GM19463 (cell line): ENCODE measurements around the gene EPRS1.

ENCODE experiments used
- ATAC-seq: cut with Tn5 transposase; IDR thresholded peaks from one replicate; pipeline ENCODE4 v1.9.1; 2021; ENCODE audit warnings: mild to moderate bottlenecking, moderate library complexity; ENCODE audit not compliant: unreplicated experiment

EPRS1 gene

DNA sequence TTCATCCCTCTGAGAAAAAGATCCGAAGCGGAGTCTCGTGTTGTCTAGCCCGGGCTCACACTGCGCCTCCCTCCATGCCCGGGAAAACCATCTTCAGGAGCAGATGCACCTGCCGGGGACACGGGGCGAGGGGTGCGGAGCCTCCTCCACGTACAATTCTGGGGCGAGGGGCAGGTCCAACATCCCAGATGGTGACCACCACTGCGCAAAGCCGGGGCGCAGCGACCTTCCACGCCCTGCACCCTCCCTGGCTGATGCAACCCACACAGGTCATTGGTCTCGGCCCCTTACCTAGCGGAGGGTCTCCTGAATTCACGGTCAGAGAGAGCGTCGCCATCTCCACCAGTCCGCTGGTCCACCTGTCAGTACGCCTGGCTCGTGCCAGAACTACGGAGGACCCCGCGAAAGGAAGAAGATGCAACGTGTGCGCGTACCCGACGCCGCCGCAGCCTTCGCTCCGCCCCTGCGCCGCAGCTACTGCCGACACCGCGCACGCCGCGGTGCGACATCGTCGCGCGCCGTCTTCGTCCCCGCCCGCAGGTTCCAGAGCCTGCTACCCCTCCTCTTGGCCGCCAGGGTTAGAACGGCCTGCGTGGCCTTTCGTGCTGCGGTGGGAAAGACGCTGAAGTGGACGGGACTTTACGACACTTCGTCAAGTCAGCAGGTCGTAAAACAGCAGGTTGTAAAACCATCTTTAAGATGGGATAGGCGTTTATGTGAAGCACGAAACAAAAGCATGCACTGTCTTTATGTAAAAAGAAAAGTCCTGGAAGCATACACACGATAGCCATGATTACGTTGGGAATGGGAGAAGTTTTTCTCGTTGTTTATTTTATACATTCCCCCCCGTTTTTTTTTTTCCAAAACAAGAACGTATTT, at the start of gene EPRS1:
TSS of gene EPRS1 (minus strand) at position 454 of the 879 bp plus-strand sequence. CDS start at position 337, 117 bp downstream.
- peak; percentile 99 for ATAC-seq

DNA sequence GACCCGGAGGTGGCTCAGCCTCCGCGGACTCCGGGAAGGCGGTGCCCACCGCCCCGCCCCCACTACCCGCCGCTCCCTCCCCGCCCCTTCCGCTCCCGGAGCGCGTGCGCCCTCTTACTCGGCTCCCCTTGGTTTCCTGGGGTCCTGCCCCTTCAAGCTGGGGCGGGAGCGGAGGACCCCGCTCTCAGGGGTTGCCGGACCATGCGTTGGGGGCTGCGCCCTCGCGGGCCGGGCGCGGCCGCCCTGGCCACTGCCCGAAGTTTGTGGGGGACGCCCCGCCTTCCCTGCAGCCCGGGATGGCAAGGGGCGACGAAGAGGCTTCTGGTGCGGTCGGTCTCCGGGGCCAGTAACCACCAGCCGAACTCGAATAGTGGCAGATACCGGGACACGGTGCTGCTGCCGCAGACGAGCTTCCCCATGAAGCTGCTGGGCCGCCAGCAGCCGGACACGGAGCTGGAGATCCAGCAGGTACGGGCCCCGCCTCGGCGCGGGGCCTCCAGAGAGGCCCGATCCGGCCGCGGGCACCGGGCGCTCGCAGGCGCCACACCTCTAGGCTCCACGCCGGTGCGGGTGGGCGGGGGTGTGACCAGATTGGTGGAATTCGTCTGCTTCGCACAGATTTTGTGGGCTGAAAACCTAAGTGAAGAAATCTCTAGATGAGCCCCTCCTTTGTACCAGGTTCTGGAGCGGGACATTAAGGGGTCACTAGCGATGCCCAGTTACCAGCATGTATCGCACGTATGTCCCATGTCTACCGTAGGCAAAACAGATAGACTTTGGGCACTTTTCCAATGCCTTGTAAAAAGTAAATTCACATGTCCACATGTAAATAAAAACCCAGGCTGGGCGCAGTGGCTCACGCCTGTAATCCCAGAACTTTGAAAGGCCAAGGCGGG, 48.0 kb upstream of the EPRS1 start, which contains the start of gene IARS2:
TSS of gene IARS2 (plus strand) at position 117 of the 896 bp plus-strand sequence. CDS start at position 202, 85 bp downstream.
- peak; percentile 71 for ATAC-seq

DNA sequence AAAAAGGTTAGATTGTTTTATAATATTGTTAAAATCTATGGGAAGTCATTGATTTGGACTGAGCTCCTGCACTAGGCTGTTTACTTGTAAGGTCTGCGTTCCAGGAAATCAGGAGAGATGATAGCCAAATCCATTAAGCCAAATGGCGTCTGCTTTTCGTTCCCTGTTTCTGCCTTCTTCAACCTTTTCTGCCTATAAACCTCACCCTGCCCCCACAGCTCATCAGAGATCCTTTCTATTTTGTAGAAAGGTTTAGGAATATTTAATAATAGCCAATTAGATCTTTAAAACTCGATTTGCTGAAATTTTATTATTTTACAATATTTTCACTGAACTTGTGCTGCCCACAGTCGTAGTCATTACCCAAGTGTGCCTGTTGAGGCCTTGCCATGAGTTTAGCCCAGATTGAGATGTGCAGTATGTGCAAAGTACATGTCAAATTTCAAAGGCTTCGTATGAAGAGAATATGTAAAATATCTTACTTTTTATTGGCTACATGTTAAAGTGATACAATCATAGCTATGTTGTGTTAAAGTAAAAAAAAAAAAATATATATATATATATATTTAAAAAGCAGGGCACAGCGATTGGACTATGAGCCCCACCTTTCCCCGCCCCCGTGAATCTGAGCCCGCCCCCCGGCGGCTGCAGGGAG, 47.2 kb upstream of the EPRS1 start:
- no peak for ATAC-seq

DNA sequence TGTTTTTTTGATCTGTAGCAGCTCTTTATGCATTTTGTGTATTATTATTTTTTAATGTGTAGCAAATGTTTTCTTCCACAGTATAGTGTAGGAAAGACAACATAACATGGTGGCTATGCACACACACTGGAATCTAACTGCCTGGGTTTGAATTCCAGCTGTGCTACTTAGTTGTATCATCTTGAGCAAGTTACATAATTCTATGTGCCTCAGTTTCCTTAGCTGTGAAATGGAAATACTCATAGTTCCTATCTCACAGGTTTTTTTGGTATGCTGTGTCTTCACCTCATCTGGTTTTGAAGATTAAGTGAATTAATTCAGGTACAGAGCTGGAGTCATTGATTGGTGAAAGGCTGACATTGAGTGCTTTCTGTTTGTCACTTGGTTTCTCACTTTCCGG, 46.4 kb upstream of the EPRS1 start:
- no peak for ATAC-seq

DNA sequence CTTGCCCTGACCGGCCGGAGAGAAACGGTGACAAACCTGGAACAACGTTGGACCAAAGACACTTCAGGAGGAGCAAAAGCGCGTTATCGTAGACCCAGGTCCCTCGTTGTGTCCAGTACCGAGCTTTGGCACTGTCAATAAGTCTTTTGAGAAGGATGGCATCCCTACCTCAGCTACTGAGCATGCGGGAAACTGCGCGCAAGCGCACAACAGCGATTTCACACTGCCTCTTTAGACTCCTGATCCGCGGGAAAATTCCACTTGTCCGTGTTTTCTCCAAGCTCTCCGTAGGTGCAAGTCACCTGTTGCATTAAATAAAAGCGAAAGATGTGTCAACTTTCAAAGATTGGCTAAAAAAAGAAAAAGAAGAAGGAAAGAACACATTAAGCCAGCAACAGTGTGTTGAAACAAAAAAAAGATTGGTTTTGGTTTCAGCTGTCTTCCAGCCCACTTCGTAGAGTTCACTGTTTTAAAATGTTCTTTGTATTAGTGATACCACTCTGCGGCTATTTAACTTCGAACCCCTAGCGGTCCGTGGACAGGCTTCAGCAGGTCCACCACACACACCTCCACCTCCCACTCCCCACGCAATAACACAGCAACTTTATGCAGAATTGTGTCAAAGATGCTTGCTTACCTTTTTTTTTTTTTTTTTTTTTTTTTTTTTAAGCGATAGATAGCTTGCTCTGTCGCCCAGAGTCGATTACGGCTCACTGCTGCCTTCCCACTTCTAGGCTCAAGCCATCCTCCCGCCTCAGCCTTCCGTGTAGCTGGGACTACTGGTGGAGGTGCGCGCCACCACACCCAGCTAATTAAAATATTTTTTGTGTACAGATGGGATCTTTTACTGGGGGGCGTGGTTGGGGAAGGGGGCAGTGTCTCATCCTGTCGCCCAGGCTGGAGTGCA, 43.6 kb upstream of the EPRS1 start, which contains the start of gene BPNT1:
TSS of gene BPNT1 (minus strand) at position 139 of the 907 bp plus-strand sequence. CDS start 9,942 bp downstream, outside the sequence.
- ATAC-seq: peak; percentile 53

DNA sequence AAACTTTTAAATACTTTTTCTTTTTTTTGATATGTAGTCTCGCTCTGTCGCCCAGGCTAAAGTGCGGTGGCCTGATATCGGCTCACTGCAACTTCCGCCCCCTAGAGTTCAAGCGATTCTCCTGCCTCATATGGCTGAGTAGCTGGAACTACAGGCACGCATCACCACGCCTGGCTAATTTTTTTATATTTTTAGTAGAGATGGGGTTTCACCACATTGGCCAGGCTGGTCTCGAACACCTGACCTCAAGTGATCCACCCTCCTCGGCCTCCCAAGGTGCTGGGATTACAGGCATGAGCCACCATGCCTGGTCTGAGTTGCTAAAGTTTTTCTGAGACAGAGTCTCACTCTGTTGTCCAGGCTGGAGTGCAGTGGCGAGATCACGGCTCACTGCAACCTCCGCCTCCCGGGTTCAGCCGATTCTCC, 40.0 kb upstream of the EPRS1 start:
- ATAC-seq: peak; percentile 58

DNA sequence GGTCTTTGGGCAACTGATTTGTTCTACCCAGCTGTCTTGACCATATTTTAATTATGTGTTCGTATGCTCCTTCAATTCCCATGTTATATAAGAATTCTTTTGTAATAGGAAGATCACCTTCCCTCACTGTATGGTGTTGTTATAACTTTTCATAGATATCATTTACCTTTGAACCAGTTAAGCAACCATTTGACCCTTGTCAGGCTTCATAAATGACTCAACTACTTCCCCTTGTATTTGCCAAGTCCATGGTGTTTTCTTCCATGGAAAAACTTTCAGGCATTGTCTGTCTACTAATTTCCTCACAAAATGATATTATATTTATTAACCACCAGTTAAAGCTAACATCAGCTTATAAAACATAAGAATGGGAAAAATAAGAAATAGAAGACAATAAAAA, 38.2 kb upstream of the EPRS1 start:
- no peak for ATAC-seq

DNA sequence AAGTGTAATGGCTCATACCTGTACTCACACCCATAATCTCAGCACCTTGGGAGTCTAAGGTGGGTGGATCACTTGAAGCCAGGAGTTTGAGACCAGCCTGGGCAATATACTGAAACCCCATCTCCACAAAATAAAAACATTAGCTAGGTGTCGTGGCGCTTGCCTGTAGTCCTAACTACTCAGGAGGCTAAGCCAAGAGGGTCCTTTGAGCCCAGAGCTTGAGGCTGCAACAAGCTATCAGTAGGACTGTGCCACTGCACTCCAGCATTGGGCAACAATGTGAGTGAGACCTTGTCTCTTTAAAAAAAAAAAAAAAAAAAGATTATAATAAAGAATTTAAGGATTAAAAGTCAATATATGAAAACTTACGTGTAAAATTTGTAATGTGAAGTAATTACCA, 31.6 kb upstream of the EPRS1 start:
- no peak for ATAC-seq

DNA sequence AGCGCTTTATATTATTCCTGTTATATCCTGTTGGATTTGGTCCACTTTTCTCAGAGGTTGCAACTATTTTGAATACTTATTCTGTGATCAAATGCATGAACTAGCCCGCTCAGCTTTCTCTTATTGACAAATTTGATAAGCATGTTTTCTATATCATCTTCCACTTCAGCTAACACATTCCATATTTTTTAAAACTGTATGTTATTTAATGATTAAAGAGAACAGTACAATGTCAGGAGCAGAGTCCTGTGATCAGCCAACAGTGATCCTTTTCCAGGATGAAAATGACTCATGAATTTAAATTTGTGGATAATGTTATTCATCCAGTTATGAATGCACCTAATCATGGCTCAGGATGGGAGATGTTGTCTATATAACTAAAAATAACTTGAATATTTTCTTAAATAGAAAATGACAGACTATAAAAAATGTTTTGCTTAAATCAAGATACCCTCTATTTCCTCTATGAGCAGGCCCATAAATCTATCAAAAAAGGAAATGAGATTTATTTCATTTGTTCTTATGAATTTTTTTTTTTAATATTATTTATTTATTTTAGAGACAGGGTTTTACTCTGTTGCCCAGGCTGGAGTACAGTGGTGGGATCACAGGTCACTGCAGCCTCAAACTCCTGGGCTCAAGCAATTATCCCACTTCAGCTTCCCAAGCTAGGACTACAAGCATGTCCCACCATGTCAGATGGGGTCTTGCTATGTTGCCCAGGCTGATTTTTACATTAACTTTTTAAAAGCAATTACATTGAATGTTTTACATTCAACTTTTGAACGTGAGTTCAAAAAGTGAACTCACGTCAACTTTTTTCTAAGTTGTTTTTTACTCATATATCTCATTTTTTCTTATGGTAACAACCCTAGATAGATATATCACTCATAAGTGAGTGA, 30.8 kb upstream of the EPRS1 start:
- ATAC-seq: no peak

DNA sequence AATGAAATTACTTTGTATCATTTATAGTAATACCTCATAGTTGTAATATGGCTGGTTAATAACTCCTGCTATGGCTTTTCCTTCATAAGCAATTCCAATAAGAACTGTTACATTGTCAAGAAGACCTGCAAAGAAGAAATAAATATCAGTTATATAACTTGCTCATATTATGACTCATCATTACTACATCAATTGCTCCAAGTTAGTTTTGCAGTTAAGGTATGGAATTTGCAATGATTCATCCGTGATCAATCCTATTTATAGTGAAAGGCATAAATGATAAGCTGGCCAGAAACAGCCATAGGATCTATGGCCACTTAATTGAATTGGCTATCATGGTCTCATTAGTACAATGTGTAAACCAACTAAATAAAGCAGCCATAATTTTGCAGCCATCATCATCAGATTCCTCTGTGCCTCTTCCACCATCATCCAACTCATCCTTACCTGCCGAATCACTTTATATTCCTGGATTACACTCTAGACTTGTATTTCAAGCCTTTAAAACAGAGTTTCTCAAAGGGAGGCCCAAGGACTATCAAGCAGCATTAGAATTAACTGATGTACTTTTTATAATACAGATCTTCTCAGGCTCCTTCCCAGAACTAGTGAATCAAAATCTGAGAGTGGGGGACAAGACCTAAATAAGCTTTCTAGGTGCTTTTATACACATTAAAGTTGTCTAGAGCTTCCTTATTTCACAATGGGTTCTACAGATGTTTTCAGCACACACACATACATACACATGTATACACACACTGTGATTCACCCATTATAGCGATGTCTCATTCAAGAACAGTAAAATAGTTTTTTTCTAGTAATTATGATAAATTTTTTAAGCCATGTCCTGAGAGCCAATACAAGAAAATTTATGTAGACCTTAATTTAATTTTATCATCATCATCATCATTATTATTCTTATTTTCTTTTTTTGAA, 21.2 kb upstream of the EPRS1 start:
- no peak for ATAC-seq

DNA sequence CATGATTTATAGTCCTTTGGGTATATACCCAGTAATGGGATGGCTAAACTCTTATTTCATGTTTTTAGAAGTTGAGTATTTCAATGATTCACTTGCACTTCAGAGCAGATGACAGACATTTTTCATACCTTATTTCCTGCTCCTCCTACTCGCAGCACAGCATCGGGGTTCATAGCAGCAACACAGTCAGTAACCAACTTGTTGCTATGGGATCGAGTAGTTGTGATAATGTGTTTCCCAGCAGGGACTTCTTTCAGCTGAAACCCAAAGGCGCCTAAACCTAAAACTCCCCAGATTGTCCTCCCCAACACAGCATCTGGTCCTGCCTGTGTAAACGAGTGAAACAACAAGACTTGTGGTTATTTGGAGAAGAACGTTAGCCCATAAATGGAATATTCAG, 16.3 kb upstream of the EPRS1 start:
- ATAC-seq: no peak

DNA sequence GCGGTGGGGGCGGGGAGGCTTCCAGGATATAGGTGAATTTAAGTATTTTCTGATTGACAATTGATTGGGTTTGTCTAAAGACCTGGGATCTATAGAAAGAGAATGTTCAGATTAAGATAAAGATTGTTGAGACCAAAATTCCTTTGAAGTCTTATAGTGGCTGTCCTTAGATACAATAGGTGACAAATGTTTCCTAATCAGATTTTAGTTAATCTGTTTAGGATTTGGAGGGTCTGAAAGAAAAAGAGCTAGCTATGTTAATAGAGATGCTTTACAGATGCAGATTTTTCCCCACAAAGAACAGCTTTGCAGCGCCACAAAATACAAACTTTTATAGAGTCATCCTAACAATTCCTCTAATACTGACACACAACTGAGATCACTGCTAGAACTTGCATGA, 14.6 kb upstream of the EPRS1 start:
- ATAC-seq: no peak

DNA sequence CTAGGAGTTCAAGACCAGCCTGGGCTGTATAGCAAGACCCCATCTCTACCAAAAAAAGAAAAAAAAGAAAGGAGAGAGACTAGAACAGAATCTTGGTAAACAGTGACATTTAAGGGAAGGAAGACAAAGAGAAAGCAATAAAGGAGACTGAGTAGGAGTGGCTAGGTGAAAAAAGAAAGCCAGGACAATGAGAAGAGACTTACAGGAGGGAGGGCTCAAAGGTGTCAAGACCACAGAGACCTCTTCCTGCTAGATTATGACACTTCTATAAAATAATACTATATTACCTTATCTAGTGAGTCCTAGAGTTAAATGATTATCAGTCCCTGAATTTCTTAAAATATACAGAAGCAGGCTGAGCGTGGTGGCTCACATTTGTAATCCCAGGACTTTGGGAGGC, 10.1 kb upstream of the EPRS1 start:
- no peak for ATAC-seq

DNA sequence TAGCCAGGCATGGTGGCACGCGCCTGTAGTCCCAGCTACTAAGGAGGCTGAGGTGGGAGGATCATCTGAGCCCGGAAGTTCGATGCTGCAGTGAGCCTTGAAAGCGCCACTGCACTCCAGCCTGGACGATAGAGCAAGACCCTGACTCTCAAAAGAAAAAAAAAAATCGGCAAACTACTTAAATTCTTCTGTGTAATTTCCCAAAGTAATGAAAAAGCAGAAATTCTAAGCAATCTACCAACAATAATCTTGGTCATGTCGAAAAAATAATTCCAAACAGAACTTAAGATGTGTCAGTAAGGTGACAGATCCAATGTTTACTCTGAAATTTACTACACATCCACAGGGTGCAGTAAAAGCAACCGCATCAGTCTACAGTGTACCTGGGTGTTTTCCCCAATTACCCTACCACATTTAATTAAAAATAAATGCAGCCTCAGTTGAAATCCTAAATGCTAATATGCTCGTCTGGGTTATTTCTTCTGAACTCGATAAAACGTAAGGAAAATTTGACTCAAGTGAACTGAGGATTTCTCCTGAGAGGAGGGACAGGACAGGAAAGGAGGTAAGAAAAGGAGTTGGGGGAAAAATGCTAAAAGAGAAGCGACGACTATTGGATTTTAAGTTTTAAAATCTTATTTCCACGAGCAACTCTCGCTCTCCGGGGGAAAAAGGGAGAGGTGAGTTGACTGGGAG, 801 bp downstream of the EPRS1 start:
- no peak for ATAC-seq

DNA sequence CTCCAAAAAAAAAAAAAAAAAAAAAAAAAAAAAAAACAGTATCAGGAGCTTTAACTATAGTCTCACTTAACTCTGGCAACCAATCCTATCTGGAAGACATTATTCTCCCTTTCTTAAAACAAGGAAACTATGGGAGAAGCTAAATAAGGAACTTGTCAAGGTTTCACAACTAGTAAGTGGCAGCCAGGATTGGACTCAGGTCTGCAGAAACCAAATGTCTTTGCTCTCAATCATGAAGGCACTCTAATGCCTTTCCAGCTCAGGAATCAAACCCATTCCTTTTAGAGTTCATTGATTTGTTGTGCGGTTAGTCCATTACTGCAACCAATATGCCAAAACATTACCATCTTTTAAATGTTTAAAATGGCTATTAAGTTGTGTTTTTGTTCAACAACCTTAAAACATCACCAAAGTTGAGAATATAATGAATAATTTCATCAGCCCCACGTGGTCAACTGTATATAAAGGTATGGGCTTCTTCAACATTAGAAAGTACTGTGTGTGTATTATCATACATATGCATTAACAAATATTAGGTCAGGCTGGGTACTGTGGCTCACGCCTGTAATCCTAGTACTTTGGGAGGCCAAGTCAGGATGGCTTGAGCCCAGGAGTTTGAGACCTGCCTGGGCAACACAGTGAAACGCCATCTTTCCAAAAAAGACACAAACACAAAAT, 1.5 kb downstream of the EPRS1 start:
- ATAC-seq: no peak

DNA sequence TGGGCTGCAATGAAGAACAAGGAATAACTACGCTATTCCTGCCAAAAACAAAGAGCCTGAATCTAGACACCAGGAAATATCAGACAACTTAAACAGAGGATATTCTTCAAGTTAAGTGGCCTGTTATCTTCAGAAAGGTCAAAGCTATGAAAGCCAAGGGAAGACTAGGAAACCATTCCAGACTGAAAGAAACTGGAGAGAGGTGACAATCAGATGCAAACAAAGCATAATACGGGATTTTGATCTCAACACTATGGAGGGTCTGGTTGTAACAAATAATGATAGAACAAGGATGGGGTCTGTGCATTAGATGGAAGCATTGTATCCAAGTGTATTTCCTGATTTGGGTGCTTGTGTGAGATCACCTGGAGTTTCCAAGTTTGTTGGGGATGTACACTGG, 2.7 kb downstream of the EPRS1 start:
- no peak for ATAC-seq
